ENCODE data around the gene ZNF76.

ZNF76 gene

GRCh38 chr6:35341557-35341956, 82.0 kb downstream of the ZNF76 start:
- no peak for DNase-seq

DNA sequence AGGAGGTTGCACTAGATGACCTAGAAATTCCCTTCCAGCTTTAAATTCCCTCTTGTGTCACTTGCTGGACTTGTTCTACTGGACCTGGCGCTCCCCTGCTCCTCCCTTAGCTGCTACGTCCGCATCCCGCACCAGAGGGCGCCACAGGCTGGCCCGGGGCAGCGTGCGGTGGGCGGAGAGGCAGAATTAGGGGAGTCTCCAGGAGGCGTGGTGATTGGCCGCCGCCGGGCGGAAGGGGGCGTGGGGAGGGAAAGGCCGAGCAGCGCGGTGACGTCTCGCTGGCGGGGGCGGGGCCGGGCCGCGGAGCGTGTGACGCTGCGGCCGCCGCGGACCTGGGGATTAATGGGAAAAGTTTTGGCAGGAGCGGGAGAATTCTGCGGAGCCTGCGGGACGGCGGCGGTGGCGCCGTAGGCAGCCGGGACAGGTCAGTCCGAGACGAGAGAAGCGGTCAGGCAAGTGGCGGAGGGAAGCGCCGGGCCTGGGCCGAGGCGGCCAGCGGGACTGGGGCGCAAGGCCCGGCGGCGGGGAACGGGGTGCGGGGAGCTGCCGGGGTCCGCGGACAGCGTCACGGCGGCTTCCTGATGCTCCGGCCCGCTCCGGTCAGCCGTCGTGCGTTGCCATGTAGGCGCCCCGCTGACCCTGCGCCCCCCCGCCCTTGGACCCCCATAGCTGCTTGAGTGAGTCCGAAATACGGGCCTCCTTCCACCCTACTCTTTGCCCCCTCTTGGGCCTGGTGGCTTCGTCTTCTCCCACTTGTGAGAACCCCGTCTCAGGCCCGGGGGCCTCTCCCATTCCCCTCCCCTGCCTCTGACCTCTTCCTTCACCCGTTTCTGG, 82.9 kb downstream of the ZNF76 start, which contains the start of gene PPARD:
Gene PPARD, plus strand, starts transcription at position 301 of the 834 bp plus-strand sequence. CDS start 68,530 bp downstream, outside the sequence.
- DNase-seq, result peak; percentile 95 to 96

DNA sequence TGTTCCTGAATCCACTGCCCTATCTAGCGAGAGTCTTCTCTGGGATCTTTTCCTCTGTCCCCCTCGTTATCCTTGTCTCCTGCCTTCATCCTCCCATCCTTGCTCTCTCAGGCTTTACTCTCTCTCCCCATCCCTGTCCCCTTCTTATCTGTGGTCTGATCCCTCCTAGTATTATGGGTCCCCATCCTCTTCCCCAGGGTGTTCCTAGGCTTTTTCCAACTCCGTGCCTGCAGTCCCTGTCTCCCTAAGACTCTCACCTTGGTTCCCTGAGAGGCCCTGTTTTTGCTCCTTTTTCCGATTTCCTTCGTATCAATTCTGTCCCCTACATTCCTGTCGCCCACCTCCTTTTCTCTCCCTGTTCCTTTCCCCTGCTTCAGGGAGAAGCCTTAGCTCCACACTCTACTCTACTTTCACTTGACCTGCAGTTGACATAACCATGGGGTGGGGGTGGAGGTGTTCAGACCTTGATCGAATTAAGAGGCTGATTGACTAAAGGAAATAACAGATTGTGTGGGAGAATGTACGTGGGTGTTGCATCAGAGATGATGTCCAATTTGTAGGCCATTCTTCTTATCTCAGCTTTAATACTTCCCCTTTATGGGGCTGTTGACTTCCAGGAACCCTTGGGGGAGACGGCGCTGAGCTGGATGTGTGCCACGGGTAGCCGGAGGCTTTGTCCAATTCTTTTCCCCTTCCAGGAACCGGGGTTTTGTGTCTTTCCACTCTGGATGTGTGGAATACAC, 83.7 kb downstream of the ZNF76 start:
- no peak for DNase-seq

DNA sequence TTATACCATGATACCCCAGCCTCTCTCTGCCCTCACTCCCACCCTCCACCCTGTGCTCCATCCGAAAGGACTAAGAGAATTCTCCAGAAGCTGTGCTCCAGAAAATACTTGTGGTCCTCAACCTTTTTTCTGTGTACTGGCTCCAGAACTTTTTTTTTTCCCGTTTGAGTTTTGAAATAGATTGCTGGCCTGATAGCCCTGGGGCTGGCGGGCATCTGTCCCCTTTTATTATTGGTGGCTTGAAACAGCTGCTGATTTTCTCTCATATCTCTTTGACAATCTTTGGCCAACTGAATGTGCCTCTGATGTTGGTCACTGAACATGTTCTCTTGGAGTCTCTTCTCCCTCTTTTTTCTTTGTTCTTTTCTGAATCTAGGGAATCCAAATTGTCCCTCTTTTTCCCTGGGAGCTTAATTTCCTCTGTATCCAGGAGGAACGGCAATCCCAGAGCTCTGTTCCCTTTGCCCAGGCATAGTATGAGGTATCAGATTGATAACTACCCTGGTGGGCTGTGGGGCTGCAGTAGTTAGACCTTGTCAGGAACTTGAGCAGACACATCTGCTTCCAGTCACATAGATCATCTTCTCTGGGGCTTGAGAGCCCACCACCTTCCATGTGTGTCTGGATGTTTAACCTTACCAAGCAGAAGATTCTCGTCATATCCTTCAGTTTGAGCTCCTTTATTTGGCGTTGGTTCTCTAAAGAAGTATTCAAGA, 84.5 kb downstream of the ZNF76 start:
- no peak for DNase-seq
